DMS53 treated with DMSO at 0.1 percent for 48 hours (cell line): ENCODE data around the gene HDAC4.
"Not testable (repeated sequence)": the region's sequence is repeated elsewhere in the genome, so short reads cannot be mapped to it uniquely, and the experiment has no call there.

ENCODE experiments used
- DNase-seq: peaks from one replicate; lab custom pipeline; 2025; ENCODE audit not compliant: unreplicated experiment; lab: John Stamatoyannopoulos, UW

The HDAC4 gene

GRCh38 chr2:239042046-239042445 lies 358.8 kb downstream of the HDAC4 start:
- DNase-seq: no peak

GRCh38 chr2:239041062-239041461 lies 359.8 kb downstream of the HDAC4 start:
- no peak for DNase-seq

- DNase-seq: no peak
These were observed 360.6 kb downstream of the HDAC4 start for GRCh38 chr2:239040152-239040761.

GRCh38 chr2:239039479-239039861 lies 361.4 kb downstream of the HDAC4 start:
- no peak for DNase-seq

GRCh38 chr2:239038773-239039478 lies 361.9 kb downstream of the HDAC4 start:
- DNase-seq: no peak

GRCh38 chr2:239038284-239038683 lies 362.5 kb downstream of the HDAC4 start:
- not testable (repeated sequence) for DNase-seq

- no peak for DNase-seq
These were observed 363.3 kb downstream of the HDAC4 start for GRCh38 chr2:239037559-239037910.

- DNase-seq: no peak
These were observed 363.8 kb downstream of the HDAC4 start for GRCh38 chr2:239036819-239037558.

- no peak for DNase-seq
These were observed 364.7 kb downstream of the HDAC4 start for GRCh38 chr2:239035997-239036731.

GRCh38 chr2:239035361-239035814 lies 365.4 kb downstream of the HDAC4 start:
- DNase-seq: no peak

- no peak for DNase-seq
These were observed 366.1 kb downstream of the HDAC4 start for GRCh38 chr2:239034561-239035341.

GRCh38 chr2:239033801-239034560 lies 366.8 kb downstream of the HDAC4 start:
- DNase-seq: no peak

- no peak for DNase-seq
These were observed 370.9 kb downstream of the HDAC4 start for GRCh38 chr2:239029958-239030357.

GRCh38 chr2:239028253-239028619 lies 372.6 kb downstream of the HDAC4 start:
- no peak for DNase-seq

- no peak for DNase-seq
These were observed 373.2 kb downstream of the HDAC4 start for GRCh38 chr2:239027391-239028252.

GRCh38 chr2:239026711-239027361 lies 374.0 kb downstream of the HDAC4 start:
- DNase-seq: no peak

GRCh38 chr2:239025951-239026461 lies 374.8 kb downstream of the HDAC4 start:
- DNase-seq: no peak

- no peak for DNase-seq
These were observed 375.6 kb downstream of the HDAC4 start for GRCh38 chr2:239025096-239025801.
